Activated CD8-positive, alpha-beta memory T cell treated with anti-CD3 and anti-CD28 coated beads for 24 hours (primary cell): Measurements from ENCODE around the gene LACTB.
"Not testable (repeated sequence)": the region's sequence is repeated elsewhere in the genome, so short reads cannot be mapped to it uniquely, and the experiment has no call there.

Experiments
- DNase-seq: peaks from one replicate; pipeline ENCODE4 v3.0.0-alpha.2; 2020

Gene LACTB

GRCh38 chr15:63090472-63090871 lies 31.2 kb upstream of the LACTB start:
- DNase-seq, result no peak

GRCh38 chr15:63090887-63091286 lies 30.8 kb upstream of the LACTB start:
- no peak for DNase-seq

- DNase-seq, result no peak
These were observed 29.8 kb upstream of the LACTB start for GRCh38 chr15:63091679-63092446.

GRCh38 chr15:63093486-63094205 lies 28.0 kb upstream of the LACTB start:
- DNase-seq, result peak; percentile 85

- no peak for DNase-seq
These were observed 27.1 kb upstream of the LACTB start for GRCh38 chr15:63094495-63094931.

GRCh38 chr15:63096178-63096577 lies 25.5 kb upstream of the LACTB start:
- DNase-seq, result no peak

- DNase-seq, result not testable (repeated sequence)
These were observed 22.8 kb upstream of the LACTB start for GRCh38 chr15:63098901-63099300.

GRCh38 chr15:63099581-63099980 lies 22.1 kb upstream of the LACTB start:
- DNase-seq, result not testable (repeated sequence)

- DNase-seq, result no peak
These were observed 18.2 kb upstream of the LACTB start for GRCh38 chr15:63103416-63103815.

GRCh38 chr15:63104727-63105126 lies 16.9 kb upstream of the LACTB start:
- no peak for DNase-seq

- DNase-seq, result not testable (repeated sequence)
These were observed 16.3 kb upstream of the LACTB start for GRCh38 chr15:63105354-63105753.

GRCh38 chr15:63107895-63108546 lies 13.6 kb upstream of the LACTB start:
- DNase-seq, result no peak

GRCh38 chr15:63109498-63109897 lies 12.2 kb upstream of the LACTB start:
- DNase-seq, result no peak

- DNase-seq, result no peak
These were observed 11.7 kb upstream of the LACTB start for GRCh38 chr15:63109920-63110319.

GRCh38 chr15:63110428-63111026 lies 11.1 kb upstream of the LACTB start:
- no peak for DNase-seq

- no peak for DNase-seq
These were observed 10.2 kb upstream of the LACTB start for GRCh38 chr15:63111481-63111880.

- DNase-seq, result no peak
These were observed 8.8 kb upstream of the LACTB start for GRCh38 chr15:63112871-63113270.

- no peak for DNase-seq
These were observed 7.2 kb upstream of the LACTB start for GRCh38 chr15:63114465-63114864.

GRCh38 chr15:63118854-63119253 lies 2.8 kb upstream of the LACTB start:
- DNase-seq, result no peak

GRCh38 chr15:63122002-63122875 lies 578 bp downstream of the LACTB start:
- DNase-seq, result peak; percentile 99

GRCh38 chr15:63124506-63124905 lies 2.8 kb downstream of the LACTB start:
- no peak for DNase-seq

GRCh38 chr15:63126726-63127125 lies 5.1 kb downstream of the LACTB start:
- DNase-seq, result no peak
